ENCODE data around the gene BLM. TPM values are rescaled to one million over a fixed set of nuclear protein-coding genes. Genes with fewer than 3 reads are reported as not detected.
A peak's percentile ranks its signal among the peaks of the same experiment; 100 is the strongest.

The BLM gene
- total and polyA plus RNA-seq, 12 donors = 3.5 to 35.0 (median 7.9) TPM

- DNase-seq (no peak), ATAC-seq (no peak)
- Histone ChIP-seq H3K27ac (no peak overlapping the region), H3K4me1 (peaks cover 0 to 4% (median 0%) of the 10 kb centered on the region in 9 donors), H3K27me3 (no peaks in the 10 kb centered on the region), H3K9me3 (no peaks in the 10 kb centered on the region), H3K36me3 (no peaks in the 10 kb centered on the region), H3K4me3 (no peak overlapping the region)
- WGBS, 2 donors = 84 to 95% methylated on average over 7 of the region's 7 CpGs
- intact Hi-C loops (cut with DNase I) = no loop called here
- no peak for TF ChIP-seq CTCF (IDR thresholded peaks at IDR 0.05)
These were observed 33.0 kb downstream of the BLM start for GRCh38 chr15:90750186-90750585.

GRCh38 chr15:90751300-90751825 lies 34.2 kb downstream of the BLM start:
- 93 to 94% methylated on average over 8 of the region's 8 CpGs for WGBS, 2 donors
- H3K36me3 ChIP-seq = no peaks in the 10 kb centered on the region

GRCh38 chr15:90756916-90757315 lies 39.8 kb downstream of the BLM start:
- peaks cover 0 to 31% (median 6%) of the 10 kb centered on the region in 9 donors for H3K4me1 ChIP-seq
- H3K4me3 ChIP-seq = no peak overlapping the region
- peak overlapping the region in 1 of 10 donors; percentile 33 for H3K27ac ChIP-seq
- intact Hi-C loops (cut with DNase I) = no loop called here
- WGBS, 2 donors = 64 to 73% methylated on average over 2 of the region's 2 CpGs
- no peak for TF ChIP-seq CTCF (IDR thresholded peaks at IDR 0.05)
- no peaks in the 10 kb centered on the region for H3K27me3 ChIP-seq
- ATAC-seq (no peak), DNase-seq (no peak)
- no peaks in the 10 kb centered on the region for H3K9me3 ChIP-seq
- H3K36me3 ChIP-seq = no peaks in the 10 kb centered on the region

More at GRCh38 chr15:90751300-90751825, 34.2 kb downstream of the BLM start:
- H3K27ac ChIP-seq = no peak overlapping the region
- no peaks in the 10 kb centered on the region for H3K27me3 ChIP-seq
- no peak overlapping the region for H3K4me3 ChIP-seq
- no peaks in the 10 kb centered on the region for H3K9me3 ChIP-seq
- intact Hi-C loops (cut with DNase I) = no loop called here
- peaks cover 0 to 4% (median 0%) of the 10 kb centered on the region in 9 donors for H3K4me1 ChIP-seq
- DNase-seq (no peak), ATAC-seq (no peak)
- no peak for TF ChIP-seq CTCF (IDR thresholded peaks at IDR 0.05)

- H3K27me3 ChIP-seq = no peaks in the 10 kb centered on the region
- no peaks in the 10 kb centered on the region for H3K9me3 ChIP-seq
- DNase-seq (no peak), ATAC-seq (no peak)
- no peak overlapping the region for H3K4me3 ChIP-seq
- H3K27ac ChIP-seq = peak overlapping the region in 1 of 10 donors; percentile 33
- no peak for TF ChIP-seq CTCF (IDR thresholded peaks at IDR 0.05)
- WGBS, 2 donors = 81 to 88% methylated on average over 1 of the region's 1 CpG
- intact Hi-C loops (cut with DNase I) = no loop called here
- H3K36me3 ChIP-seq = no peaks in the 10 kb centered on the region
- H3K4me1 ChIP-seq = peaks cover 0 to 34% (median 8%) of the 10 kb centered on the region in 9 donors
These were observed 40.3 kb downstream of the BLM start for GRCh38 chr15:90757461-90757860.

Data from heart right ventricle (tissue), 16 donors.